ENCODE data around the gene XIAP.

XIAP gene

GRCh38 chrX:123959281-123960063, 99.6 kb downstream of the XIAP start:
- DNase-seq (ENCODE audit: low read depth in 1 of 2, low spot score in 1 of 2): peak in 1 of 2 experiments; percentile 10
- peak overlapping the region; percentile 76 for H3K27ac ChIP-seq (replicated peaks)

GRCh38 chrX:123960956-123961267, 101.1 kb downstream of the XIAP start:
- H3K27me3 ChIP-seq (ENCODE audit: insufficient read depth, poor library complexity, severe bottlenecking): no peaks in the 10 kb centered on the region
- DNase-seq (ENCODE audit: low read depth in 1 of 2, low spot score in 1 of 2): no peak
- peak overlapping the region; percentile 98 for H3K27ac ChIP-seq (replicated peaks)
- TF ChIP-seq GABPA (IDR thresholded peaks at IDR 0.05; ENCODE audit: low read depth) (no peak), REST (IDR thresholded peaks at IDR 0.05; ENCODE audit: insufficient replicate concordance, low read depth) (no peak), POLR2AphosphoS5 (IDR thresholded peaks at IDR 0.05; ENCODE audit: low read depth) (no peak)
- peak overlapping the region; percentile 42 for H3K4me3 ChIP-seq (replicated peaks; ENCODE audit: insufficient read depth, low read length)

More at GRCh38 chrX:123959281-123960063, 99.6 kb downstream of the XIAP start:
- Histone ChIP-seq H3K4me3 (replicated peaks; ENCODE audit: insufficient read depth, low read length) (peak overlapping the region; percentile 61), H3K27me3 (ENCODE audit: insufficient read depth, poor library complexity, severe bottlenecking) (no peaks in the 10 kb centered on the region)
- TF ChIP-seq REST (IDR thresholded peaks at IDR 0.05; ENCODE audit: insufficient replicate concordance, low read depth) (no peak), CTCF (IDR thresholded peaks at IDR 0.05; ENCODE audit: insufficient read depth, low read length) (no peak), POLR2AphosphoS5 (IDR thresholded peaks at IDR 0.05; ENCODE audit: low read depth) (no peak), GABPA (IDR thresholded peaks at IDR 0.05; ENCODE audit: low read depth) (no peak), SPI1 (IDR thresholded peaks at IDR 0.05; ENCODE audit: borderline replicate concordance, low read depth) (no peak)

GRCh38 chrX:123961268-123962005, 101.6 kb downstream of the XIAP start, which contains the start of gene STAG2:
Gene STAG2 (plus strand): TSS chrX:123961706. CDS start chrX:124022628, 60,922 bp downstream.
- peak; percentile 68 to 87 for DNase-seq (ENCODE audit: low read depth in 1 of 2, low spot score in 1 of 2)
- no peak for TF ChIP-seq REST (IDR thresholded peaks at IDR 0.05; ENCODE audit: insufficient replicate concordance, low read depth)
- TF ChIP-seq POLR2AphosphoS5 (IDR thresholded peaks at IDR 0.05; ENCODE audit: low read depth): peak; percentile 5; the same call in 1 of the 2 replicates
- Histone ChIP-seq H3K4me3 (replicated peaks; ENCODE audit: insufficient read depth, low read length) (peak within 1 kb of the TSS; percentile 42), H3K27me3 (ENCODE audit: insufficient read depth, poor library complexity, severe bottlenecking) (no peaks in the 10 kb centered on the region), H3K27ac (replicated peaks) (peak within 1 kb of the TSS; percentile 98)
